Muscle of leg (tissue), 11 donors: Measurements from ENCODE around the gene RIC8B. TPM values are rescaled to one million over a fixed set of nuclear protein-coding genes. Genes with fewer than 3 reads are reported as not detected.

Experiments used
- DNase-seq: peaks from one replicate; pipeline ENCODE4 v3.0.0; 2013
- H3K27ac ChIP-seq: one replicate; pipeline ENCODE4 v1.5.1; 2013; ENCODE audit warnings: mild to moderate bottlenecking, low read length, control low read depth
- H3K27me3 ChIP-seq: one replicate; pipeline ENCODE4 v1.6.1; 2013; ENCODE audit warnings: low read length; ENCODE audit not compliant: control insufficient read depth, insufficient read depth
- H3K36me3 ChIP-seq: one replicate; pipeline ENCODE4 v1.6.1; 2013; ENCODE audit warnings: low read length; ENCODE audit not compliant: control insufficient read depth, insufficient read depth
- H3K4me1 ChIP-seq: one replicate; pipeline ENCODE4 v1.6.1; 2013; ENCODE audit warnings: low read length; ENCODE audit not compliant: control insufficient read depth, insufficient read depth
- H3K4me3 ChIP-seq: one replicate; pipeline ENCODE4 v1.5.1; 2013; ENCODE audit warnings: low read length, control low read depth
- H3K9me3 ChIP-seq: replicated peaks from 2 replicates; pipeline ENCODE4 v1.6.1; 2013; ENCODE audit warnings: low read depth, low read length; ENCODE audit not compliant: control insufficient read depth
- WGBS: methylation state at CpG from one replicate; pipeline ENCODE4 v1.1.5; 2013; ENCODE audit warnings: missing lambda C conversion rate; ENCODE audit not compliant: insufficient coverage; 5-methylcytosine and 5-hydroxymethylcytosine counted together
- polyA plus RNA-seq, 8 donors: library from polyadenylated mRNA; unstranded; fragments of 120-200 nt; gene quantifications; one replicate each; pipeline versions ENCODE4 v1.2.1 to v1.2.3, GENCODE V29; 2013; ENCODE audit warnings: inconsistent platforms in 1 of 8, low replicate concordance in 1 of 8; ENCODE audit not compliant: insufficient read length in 8 of 8, insufficient read depth in 1 of 8
- total RNA-seq: library from RNA; stranded (reverse); fragments of 120-200 nt; gene quantifications from one replicate; pipeline ENCODE4 v1.2.4, GENCODE V29; 2013

Gene RIC8B
- total and polyA plus RNA-seq, 9 donors, result 12.9 to 17.1 (median 14.4) TPM

GRCh38 chr12:106837782-106838181 is 63.3 kb downstream of the RIC8B start:
- no CpG with 5 or more reads among the region's 8 CpGs for WGBS
- Histone ChIP-seq H3K27ac (no peak overlapping the region), H3K27me3 (no peaks in the 10 kb centered on the region), H3K4me3 (no peak overlapping the region), H3K36me3 (no peaks in the 10 kb centered on the region), H3K4me1 (no peaks in the 10 kb centered on the region), H3K9me3 (no peaks in the 10 kb centered on the region)
- DNase-seq, result no peak

DNA sequence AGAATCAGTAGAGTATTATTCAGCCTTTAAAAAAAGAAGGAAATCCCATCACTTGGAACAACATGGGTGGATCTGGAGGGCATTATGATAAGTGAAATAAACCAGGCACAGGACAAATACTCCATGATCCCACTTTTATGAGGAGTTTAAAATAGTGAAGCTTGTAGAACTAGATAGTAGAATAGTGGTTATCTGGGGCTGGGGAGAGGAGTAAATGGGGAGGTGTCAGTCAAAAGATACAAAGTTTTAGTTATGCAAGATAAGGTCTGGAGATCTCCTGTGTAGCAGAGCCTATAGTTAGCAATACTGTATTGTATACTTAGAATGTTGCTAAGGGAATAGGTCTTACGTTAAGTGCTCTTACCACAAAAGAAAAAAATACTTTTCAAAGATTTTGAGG is 64.9 kb downstream of the RIC8B start:
- Histone ChIP-seq H3K27ac (no peak overlapping the region), H3K4me3 (no peak overlapping the region), H3K27me3 (no peaks in the 10 kb centered on the region), H3K36me3 (peaks cover 3% of the 10 kb centered on the region), H3K4me1 (no peaks in the 10 kb centered on the region), H3K9me3 (no peaks in the 10 kb centered on the region)
- DNase-seq, result no peak
- no CpG with 5 or more reads among the region's 1 CpG for WGBS

GRCh38 chr12:106840243-106840642 is 65.8 kb downstream of the RIC8B start:
- peak; percentile 17 for DNase-seq

DNA sequence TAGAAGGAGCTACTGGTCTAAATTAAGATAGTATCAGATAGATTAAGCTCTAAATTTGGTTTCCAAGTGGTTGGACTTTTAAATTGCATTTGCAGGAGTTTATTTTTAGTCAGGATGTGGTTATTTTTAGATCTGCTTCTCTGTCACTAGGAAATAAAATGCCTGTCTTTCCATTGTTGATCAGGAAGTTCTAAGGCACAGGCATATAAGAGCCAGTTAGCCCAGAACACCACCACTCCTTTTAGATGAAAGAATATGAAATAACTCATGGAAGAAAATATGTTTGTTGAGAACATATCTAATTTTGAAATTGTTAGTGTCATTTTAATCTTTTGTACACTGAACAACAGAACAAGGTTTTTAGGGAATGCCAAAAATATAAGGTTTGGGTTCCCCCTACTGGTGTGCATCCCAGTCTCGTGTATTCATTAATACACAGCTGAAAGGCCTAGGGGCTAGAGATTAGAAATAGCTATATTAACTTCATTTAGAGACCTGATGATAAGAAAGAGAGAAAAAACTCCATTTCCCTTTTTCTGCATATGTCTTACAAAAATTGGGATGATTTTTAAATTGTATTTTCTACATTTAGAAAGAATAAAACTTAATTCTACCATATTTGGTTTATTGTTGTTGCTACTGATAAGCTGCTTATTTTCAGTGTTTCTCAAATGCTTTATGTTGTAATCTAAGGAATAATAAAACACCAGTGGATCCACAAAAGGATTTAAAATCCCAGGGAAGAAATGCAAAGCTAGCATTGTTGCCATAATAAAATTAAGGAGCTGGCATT is 67.2 kb downstream of the RIC8B start:
- Histone ChIP-seq H3K4me3 (no peak overlapping the region), H3K27ac (peak overlapping the region; percentile 66), H3K4me1 (no peaks in the 10 kb centered on the region), H3K9me3 (no peaks in the 10 kb centered on the region), H3K36me3 (peaks cover 8% of the 10 kb centered on the region), H3K27me3 (no peaks in the 10 kb centered on the region)
- peak; percentile 86 for DNase-seq
- no CpG with 5 or more reads among the region's 1 CpG for WGBS

More at GRCh38 chr12:106840243-106840642, 65.8 kb downstream of the RIC8B start:
- WGBS, result no CpG with 5 or more reads among the region's 1 CpG
- no peak overlapping the region for H3K4me3 ChIP-seq
- H3K4me1 ChIP-seq, result no peaks in the 10 kb centered on the region
- H3K36me3 ChIP-seq, result peaks cover 5% of the 10 kb centered on the region
- no peaks in the 10 kb centered on the region for H3K27me3 ChIP-seq
- peak overlapping the region; percentile 37 for H3K27ac ChIP-seq
- no peaks in the 10 kb centered on the region for H3K9me3 ChIP-seq

DNA sequence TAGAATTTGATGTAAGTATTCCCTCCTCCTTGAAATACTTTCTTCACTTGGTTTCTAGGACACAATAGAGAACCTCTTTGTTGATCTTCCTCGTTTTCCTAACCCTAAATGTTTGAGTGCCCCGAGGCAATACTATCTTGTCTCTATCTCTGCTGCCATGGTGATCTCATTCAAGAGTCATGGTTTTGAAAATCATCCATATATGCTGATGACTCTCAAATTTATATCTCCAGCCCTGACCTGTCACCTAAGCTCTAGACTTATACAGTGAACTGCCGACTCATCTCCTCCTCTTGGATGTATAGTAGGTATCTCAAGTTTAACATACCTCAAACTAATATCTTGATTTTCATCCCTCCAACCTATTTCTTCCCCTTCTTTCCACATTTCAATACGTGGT is 71.4 kb downstream of the RIC8B start:
- Histone ChIP-seq H3K27ac (no peak overlapping the region), H3K9me3 (no peaks in the 10 kb centered on the region), H3K4me3 (no peak overlapping the region), H3K36me3 (peaks cover 11% of the 10 kb centered on the region), H3K27me3 (no peaks in the 10 kb centered on the region), H3K4me1 (no peaks in the 10 kb centered on the region)
- no peak for DNase-seq
- WGBS, result 95% methylated on average over 2 of the region's 4 CpGs

- WGBS, result 100% methylated on average over 2 of the region's 2 CpGs
- H3K27ac ChIP-seq, result no peak overlapping the region
- H3K36me3 ChIP-seq, result peaks cover 13% of the 10 kb centered on the region
- H3K9me3 ChIP-seq, result no peaks in the 10 kb centered on the region
- H3K4me3 ChIP-seq, result no peak overlapping the region
- no peaks in the 10 kb centered on the region for H3K4me1 ChIP-seq
- DNase-seq, result no peak
- H3K27me3 ChIP-seq, result no peaks in the 10 kb centered on the region
These were observed 73.4 kb downstream of the RIC8B start for GRCh38 chr12:106847861-106848260.

- H3K36me3 ChIP-seq, result peaks cover 6% of the 10 kb centered on the region
- DNase-seq, result no peak
- H3K4me3 ChIP-seq, result no peak overlapping the region
- 96% methylated on average over 3 of the region's 5 CpGs for WGBS
- H3K9me3 ChIP-seq, result no peaks in the 10 kb centered on the region
- no peak overlapping the region for H3K27ac ChIP-seq
- no peaks in the 10 kb centered on the region for H3K4me1 ChIP-seq
- no peaks in the 10 kb centered on the region for H3K27me3 ChIP-seq
These were observed 76.8 kb downstream of the RIC8B start for GRCh38 chr12:106851306-106851705.

DNA sequence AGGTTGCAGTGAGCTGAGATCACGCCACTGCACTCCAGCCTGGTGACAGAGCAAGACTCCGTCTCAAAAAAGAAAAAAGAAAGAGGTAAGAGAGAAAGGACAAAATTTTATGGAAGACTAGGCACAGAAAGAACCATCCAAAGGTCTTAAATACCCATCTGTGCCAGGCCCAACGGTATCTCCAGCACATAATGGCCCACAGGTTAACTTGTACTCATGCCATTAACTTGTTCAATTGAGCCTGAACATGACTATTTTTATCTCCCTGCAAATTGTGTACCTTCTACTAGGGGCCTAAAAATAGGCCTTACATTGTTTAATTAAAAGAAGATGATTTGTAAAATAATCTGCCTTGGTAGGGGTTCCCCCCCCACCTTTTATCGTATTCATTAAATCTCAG is 80.2 kb downstream of the RIC8B start:
- H3K4me3 ChIP-seq, result no peak overlapping the region
- H3K36me3 ChIP-seq, result peaks cover 12% of the 10 kb centered on the region
- no peaks in the 10 kb centered on the region for H3K27me3 ChIP-seq
- no peaks in the 10 kb centered on the region for H3K4me1 ChIP-seq
- no peaks in the 10 kb centered on the region for H3K9me3 ChIP-seq
- DNase-seq, result no peak
- no CpG with 5 or more reads among the region's 4 CpGs for WGBS
- H3K27ac ChIP-seq, result no peak overlapping the region

- WGBS, result 100% methylated on average over 1 of the region's 2 CpGs
These were observed 80.8 kb downstream of the RIC8B start for GRCh38 chr12:106855221-106855758.

GRCh38 chr12:106861984-106862916 is 87.8 kb downstream of the RIC8B start:
- Histone ChIP-seq H3K4me3 (no peak overlapping the region), H3K36me3 (peaks cover 9% of the 10 kb centered on the region), H3K4me1 (no peaks in the 10 kb centered on the region), H3K27me3 (no peaks in the 10 kb centered on the region), H3K9me3 (no peaks in the 10 kb centered on the region), H3K27ac (no peak overlapping the region)
- whole genome bisulfite sequencing, result 100% methylated on average over 1 of the region's 3 CpGs
- no peak for DNase-seq

More at GRCh38 chr12:106855221-106855758, 80.8 kb downstream of the RIC8B start:
- Histone ChIP-seq H3K27me3 (no peaks in the 10 kb centered on the region), H3K4me1 (no peaks in the 10 kb centered on the region), H3K9me3 (no peaks in the 10 kb centered on the region), H3K27ac (no peak overlapping the region), H3K4me3 (no peak overlapping the region), H3K36me3 (peaks cover 12% of the 10 kb centered on the region)
- no peak for DNase-seq
